Measurements from ENCODE around the gene WNK2. TPM values are rescaled to one million over a fixed set of nuclear protein-coding genes. Genes with fewer than 3 reads are reported as not detected.
A peak's percentile ranks its signal among the peaks of the same experiment; 100 is the strongest.

Gene WNK2
- total and polyA plus RNA-seq, 12 donors: 16.6 to 236 (median 178) TPM

DNA sequence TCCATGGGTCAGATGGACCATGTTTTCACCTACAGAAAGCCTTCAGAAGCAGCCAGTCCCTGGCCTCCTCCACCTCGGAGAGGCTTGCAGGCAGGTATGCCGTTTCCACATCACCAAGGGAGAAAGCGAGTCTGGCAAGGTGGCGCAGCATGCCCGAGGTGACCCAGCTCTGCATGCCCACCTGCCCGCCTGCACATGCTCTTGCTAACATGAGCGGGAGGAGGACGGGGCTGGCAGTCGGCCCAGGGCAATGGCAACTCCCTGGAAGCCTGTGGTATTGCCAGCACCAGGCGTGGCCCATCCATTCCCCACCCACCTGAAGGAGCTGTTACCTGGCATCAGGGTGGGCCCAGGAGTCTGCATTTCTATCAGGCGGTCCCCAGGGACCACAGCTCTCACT, 46.6 kb upstream of the WNK2 start:
- ATAC-seq (no peak), DNase-seq (no peak)
- peaks cover 8 to 31% (median 20%) of the 10 kb centered on the region in 9 donors for H3K4me1 ChIP-seq
- 91 to 92% methylated on average over 11 of the region's 11 CpGs for WGBS, 2 donors
- no peak overlapping the region for H3K27ac ChIP-seq
- TF ChIP-seq, protein P1, sequence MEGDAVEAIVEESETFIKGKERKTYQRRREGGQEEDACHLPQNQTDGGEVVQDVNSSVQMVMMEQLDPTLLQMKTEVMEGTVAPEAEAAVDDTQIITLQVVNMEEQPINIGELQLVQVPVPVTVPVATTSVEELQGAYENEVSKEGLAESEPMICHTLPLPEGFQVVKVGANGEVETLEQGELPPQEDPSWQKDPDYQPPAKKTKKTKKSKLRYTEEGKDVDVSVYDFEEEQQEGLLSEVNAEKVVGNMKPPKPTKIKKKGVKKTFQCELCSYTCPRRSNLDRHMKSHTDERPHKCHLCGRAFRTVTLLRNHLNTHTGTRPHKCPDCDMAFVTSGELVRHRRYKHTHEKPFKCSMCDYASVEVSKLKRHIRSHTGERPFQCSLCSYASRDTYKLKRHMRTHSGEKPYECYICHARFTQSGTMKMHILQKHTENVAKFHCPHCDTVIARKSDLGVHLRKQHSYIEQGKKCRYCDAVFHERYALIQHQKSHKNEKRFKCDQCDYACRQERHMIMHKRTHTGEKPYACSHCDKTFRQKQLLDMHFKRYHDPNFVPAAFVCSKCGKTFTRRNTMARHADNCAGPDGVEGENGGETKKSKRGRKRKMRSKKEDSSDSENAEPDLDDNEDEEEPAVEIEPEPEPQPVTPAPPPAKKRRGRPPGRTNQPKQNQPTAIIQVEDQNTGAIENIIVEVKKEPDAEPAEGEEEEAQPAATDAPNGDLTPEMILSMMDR (IDR thresholded peaks at IDR 0.05): no peak
- intact Hi-C loops (cut with DNase I): loop anchor here in 2 of 10 donors (10.0 kb wide), 1 partner anchor 317 kb away; the partner anchor contains the start of genes FAM120A (in 2 of the 2) and FAM120AOS (in 2 of the 2)
- H3K36me3 ChIP-seq: no peaks in the 10 kb centered on the region
- H3K9me3 ChIP-seq: peaks cover 0 to 5% (median 0%) of the 10 kb centered on the region in 11 donors
- no peaks in the 10 kb centered on the region for H3K27me3 ChIP-seq
- no peak overlapping the region for H3K4me3 ChIP-seq

DNA sequence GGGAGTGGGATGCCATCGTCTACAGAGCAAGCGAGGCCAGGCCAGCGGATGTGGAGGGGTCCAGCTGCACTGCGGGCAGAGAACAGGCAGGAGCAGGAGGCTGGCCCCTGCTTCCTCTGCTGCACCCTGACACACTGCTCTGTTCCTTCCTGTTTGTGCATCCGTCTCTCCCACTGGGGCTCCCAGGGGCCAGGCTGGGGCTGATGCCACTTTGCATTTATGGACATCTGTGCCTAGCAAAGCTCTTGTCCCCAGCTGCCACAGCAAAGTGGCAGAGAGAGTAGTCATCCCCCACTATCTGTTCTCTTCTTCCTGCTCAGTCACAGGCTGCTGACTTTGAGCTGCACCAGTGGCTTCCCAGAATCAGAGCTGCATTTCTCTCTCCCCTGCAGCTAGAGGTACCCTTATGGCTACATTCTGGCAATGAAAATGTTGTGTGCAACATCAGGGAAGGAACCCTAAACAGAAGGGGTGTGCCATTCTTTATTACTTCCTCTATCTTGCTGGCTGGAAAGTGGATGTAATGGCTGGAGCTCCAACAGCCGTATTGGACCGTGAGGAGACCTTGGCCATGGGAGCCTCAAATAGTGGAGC, 45.7 kb upstream of the WNK2 start:
- intact Hi-C loops (cut with DNase I): loop anchor here in 2 of 10 donors (10.0 kb wide), 1 partner anchor 317 kb away; the partner anchor contains the start of genes FAM120A (in 2 of the 2) and FAM120AOS (in 2 of the 2)
- Histone ChIP-seq H3K27me3 (no peaks in the 10 kb centered on the region), H3K4me1 (peaks cover 0 to 22% (median 11%) of the 10 kb centered on the region in 9 donors), H3K9me3 (peaks cover 0 to 5% (median 0%) of the 10 kb centered on the region in 11 donors), H3K36me3 (no peaks in the 10 kb centered on the region), H3K4me3 (no peak overlapping the region), H3K27ac (no peak overlapping the region)
- DNase-seq (no peak), ATAC-seq (no peak)
- TF ChIP-seq, protein P1 (IDR thresholded peaks at IDR 0.05): no peak
- 72 to 75% methylated on average over 7 of the region's 7 CpGs for WGBS, 2 donors

DNA sequence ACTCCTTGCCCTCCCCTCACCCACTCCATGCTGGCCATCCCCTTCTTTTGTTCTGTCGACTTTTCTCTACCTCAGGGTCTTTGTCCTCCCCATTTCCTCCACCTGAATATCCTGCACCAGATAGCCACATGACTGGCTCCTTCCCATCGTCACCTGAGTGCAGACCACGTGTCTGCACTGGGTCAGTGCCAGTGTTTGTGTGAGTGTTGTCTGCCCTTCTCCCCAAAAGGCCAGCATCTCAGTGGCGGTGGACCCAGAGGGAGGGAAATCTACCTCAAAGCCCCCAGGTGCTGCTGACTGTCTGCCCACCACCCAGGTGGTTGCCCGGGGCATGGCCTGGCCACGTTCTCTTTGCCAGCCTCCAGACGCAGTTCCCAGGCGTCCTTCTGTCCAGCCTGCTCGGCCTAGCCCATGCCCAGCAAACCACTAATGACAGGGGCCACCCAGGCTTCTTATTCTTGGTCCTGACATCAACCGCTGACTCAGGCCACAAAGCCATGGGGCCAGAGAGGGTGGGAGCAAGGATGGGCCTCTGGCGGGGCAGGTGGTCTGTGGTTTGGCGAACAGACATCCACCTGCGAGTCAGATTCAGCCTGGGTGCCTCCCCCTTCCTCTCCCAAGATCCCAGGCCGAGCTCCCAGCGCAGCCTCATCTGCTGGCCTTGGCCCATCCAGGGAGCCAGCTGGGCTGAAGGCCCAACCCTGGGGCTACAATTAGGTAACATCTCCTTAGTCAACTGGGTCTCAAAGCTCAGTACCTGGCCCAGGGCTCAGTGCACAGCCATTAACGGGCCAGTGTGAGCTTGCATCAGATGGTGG, 44.4 kb upstream of the WNK2 start:
- WGBS, 2 donors: 88 to 90% methylated on average over 16 of the region's 16 CpGs
- Histone ChIP-seq H3K27ac (no peak overlapping the region), H3K36me3 (no peaks in the 10 kb centered on the region), H3K9me3 (peaks cover 0 to 5% (median 0%) of the 10 kb centered on the region in 11 donors), H3K4me1 (peaks cover 5 to 26% (median 15%) of the 10 kb centered on the region in 9 donors), H3K27me3 (no peaks in the 10 kb centered on the region), H3K4me3 (no peak overlapping the region)
- intact Hi-C loops (cut with DNase I): loop anchor here in 2 of 10 donors (10.0 kb wide), 1 partner anchor 315 kb away; the partner anchor contains the start of genes FAM120A (in 2 of the 2) and FAM120AOS (in 2 of the 2)
- DNase-seq (no peak), ATAC-seq (no peak)
- TF ChIP-seq, protein P1 (IDR thresholded peaks at IDR 0.05): no peak

DNA sequence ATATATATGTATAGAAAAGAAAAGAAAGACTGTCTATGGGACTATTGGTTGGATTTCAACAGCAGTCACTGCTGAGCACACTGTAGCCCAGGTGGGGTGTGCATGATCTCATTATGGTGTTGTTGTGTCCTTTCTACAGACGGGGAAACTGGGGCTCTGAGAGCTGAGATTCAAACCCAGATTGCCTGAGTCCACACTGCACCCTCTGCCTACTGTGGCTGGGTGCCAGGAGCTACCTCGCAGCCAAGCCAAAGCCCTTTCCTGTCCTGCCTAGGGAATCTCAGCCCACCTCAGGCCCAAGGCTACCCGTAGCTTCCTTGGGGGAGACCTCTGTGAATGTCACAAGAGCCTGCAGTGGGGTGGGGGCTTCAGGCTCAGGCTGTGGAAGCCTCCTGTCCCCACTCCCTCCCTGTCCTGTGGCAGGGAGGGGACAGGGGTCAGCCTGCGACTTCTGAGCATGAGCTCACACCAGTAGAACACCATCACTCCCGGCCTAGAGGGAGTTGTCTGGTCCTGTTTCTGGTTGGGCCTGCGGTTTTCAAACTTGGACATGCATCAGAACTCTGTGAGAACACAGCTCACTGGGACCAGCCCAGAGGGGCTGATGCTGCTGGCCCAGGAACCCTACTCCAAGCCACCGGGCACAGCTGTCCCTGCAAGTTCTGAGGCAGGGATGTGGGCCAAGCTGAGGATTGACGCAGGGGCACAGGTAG, 42.0 kb upstream of the WNK2 start:
- ATAC-seq (peak in 2 of 8 donors; percentile 25 to 36), DNase-seq (no peak)
- 78 to 80% methylated on average over 8 of the region's 8 CpGs for WGBS, 2 donors
- Histone ChIP-seq H3K4me3 (no peak overlapping the region), H3K36me3 (no peaks in the 10 kb centered on the region), H3K9me3 (peaks cover 0 to 5% (median 0%) of the 10 kb centered on the region in 11 donors), H3K27ac (no peak overlapping the region), H3K4me1 (peaks cover 0 to 16% (median 9%) of the 10 kb centered on the region in 9 donors), H3K27me3 (no peaks in the 10 kb centered on the region)
- TF ChIP-seq, protein P1 (IDR thresholded peaks at IDR 0.05): no peak
- intact Hi-C loops (cut with DNase I): no loop called here

All from heart right ventricle (tissue), 16 donors.